Duodenal mucosa (tissue), 2 donors: ENCODE results near the gene ATG4B.
"Not testable (repeated sequence)": the region's sequence is repeated elsewhere in the genome, so short reads cannot be mapped to it uniquely, and the experiment has no call there.

Source experiments
- H3K27ac ChIP-seq: one replicate; pipeline ENCODE4 v1.7.0; 2013; ENCODE audit warnings: low read depth, low read length
- H3K27me3 ChIP-seq, 2 donors: one replicate each; pipeline ENCODE4 v1.7.0; 2013; ENCODE audit warnings: low read length in 2 of 2, control low read depth in 1 of 2; ENCODE audit not compliant: insufficient read depth in 2 of 2, control insufficient read depth in 1 of 2
- H3K36me3 ChIP-seq, 2 donors: one replicate each; pipeline ENCODE4 v1.7.0; 2013; ENCODE audit warnings: low read length in 2 of 2, control low read depth in 1 of 2; ENCODE audit not compliant: insufficient read depth in 2 of 2, control insufficient read depth in 1 of 2
- H3K4me1 ChIP-seq, 2 donors: one replicate each; pipeline ENCODE4 v1.7.0; 2013; ENCODE audit warnings: low read length in 2 of 2, control low read depth in 1 of 2; ENCODE audit not compliant: insufficient read depth in 2 of 2, control insufficient read depth in 1 of 2
- H3K4me3 ChIP-seq, 2 donors: one replicate each; pipeline ENCODE4 v1.7.0; 2013; ENCODE audit warnings: low read length in 2 of 2, low read depth in 1 of 2
- H3K9ac ChIP-seq, 2 donors: one replicate each; pipeline ENCODE4 v1.7.0; 2013; ENCODE audit warnings: low read length in 2 of 2, low read depth in 1 of 2
- H3K9me3 ChIP-seq, 2 donors: one replicate each; pipeline ENCODE4 v1.7.0; 2013; ENCODE audit warnings: low read length in 2 of 2, control low read depth in 1 of 2; ENCODE audit not compliant: control insufficient read depth in 1 of 2

ATG4B gene

GRCh38 chr2:241637018-241637794 lies at the start of gene ATG4B, which contains the start of gene THAP4:
TSS of gene ATG4B (plus strand) at chr2:241637693. CDS start at chr2:241637715, 22 bp downstream.
TSS of gene THAP4 (minus strand) at chr2:241637158. CDS start at chr2:241637017, 141 bp downstream.
- Histone ChIP-seq H3K27me3 (no peaks in the 10 kb centered on the region), H3K9ac (peak within 1 kb of the TSS; percentile 73 to 91), H3K27ac (peak within 1 kb of the TSS; percentile 98), H3K36me3 (peaks cover 15 to 23% of the 10 kb centered on the region in 2 donors), H3K9me3 (no peaks in the 10 kb centered on the region), H3K4me1 (peaks cover 29% of the 10 kb centered on the region in 2 donors), H3K4me3 (peak within 1 kb of the TSS; percentile 81 to 92)

- Histone ChIP-seq H3K36me3 (peaks cover 27 to 71% of the 10 kb centered on the region in 2 donors), H3K9me3 (peaks cover 14 to 15% of the 10 kb centered on the region in 2 donors)
- H3K9ac ChIP-seq, H3K27me3 ChIP-seq, H3K27ac ChIP-seq, H3K4me3 ChIP-seq, H3K4me1 ChIP-seq: not testable (repeated sequence)
These were observed 47.6 kb upstream of the ATG4B start for GRCh38 chr2:241589863-241590262.

- H3K9ac ChIP-seq, H3K27me3 ChIP-seq, H3K27ac ChIP-seq, H3K4me3 ChIP-seq, H3K4me1 ChIP-seq: not testable (repeated sequence)
- peaks cover 14 to 15% of the 10 kb centered on the region in 2 donors for H3K9me3 ChIP-seq
- peaks cover 22 to 71% of the 10 kb centered on the region in 2 donors for H3K36me3 ChIP-seq
These were observed 46.7 kb upstream of the ATG4B start for GRCh38 chr2:241590496-241591455.

- Histone ChIP-seq H3K9me3 (peaks cover 2 to 6% of the 10 kb centered on the region in 2 donors), H3K36me3 (peaks cover 17 to 69% of the 10 kb centered on the region in 2 donors), H3K27me3 (no peaks in the 10 kb centered on the region), H3K27ac (no peak overlapping the region), H3K9ac (no peak overlapping the region), H3K4me1 (no peaks in the 10 kb centered on the region), H3K4me3 (no peak overlapping the region)
These were observed 45.2 kb upstream of the ATG4B start for GRCh38 chr2:241592126-241592845.

- Histone ChIP-seq H3K36me3 (peaks cover 16 to 73% of the 10 kb centered on the region in 2 donors), H3K4me3 (no peak overlapping the region), H3K4me1 (no peaks in the 10 kb centered on the region), H3K9me3 (peaks cover 0 to 2% of the 10 kb centered on the region in 2 donors), H3K27me3 (no peaks in the 10 kb centered on the region), H3K9ac (no peak overlapping the region), H3K27ac (no peak overlapping the region)
These were observed 44.2 kb upstream of the ATG4B start for GRCh38 chr2:241593271-241593670.

GRCh38 chr2:241595600-241596140 lies 41.8 kb upstream of the ATG4B start:
- Histone ChIP-seq H3K36me3 (peaks cover 16 to 75% of the 10 kb centered on the region in 2 donors), H3K4me3 (no peak overlapping the region), H3K9ac (no peak overlapping the region), H3K4me1 (no peaks in the 10 kb centered on the region), H3K27ac (no peak overlapping the region), H3K9me3 (no peaks in the 10 kb centered on the region), H3K27me3 (no peaks in the 10 kb centered on the region)

- no peaks in the 10 kb centered on the region for H3K4me1 ChIP-seq
- no peaks in the 10 kb centered on the region for H3K27me3 ChIP-seq
- peaks cover 17 to 73% of the 10 kb centered on the region in 2 donors for H3K36me3 ChIP-seq
- no peak overlapping the region for H3K4me3 ChIP-seq
- no peaks in the 10 kb centered on the region for H3K9me3 ChIP-seq
- H3K27ac ChIP-seq, result no peak overlapping the region
- no peak overlapping the region for H3K9ac ChIP-seq
These were observed 39.9 kb upstream of the ATG4B start for GRCh38 chr2:241597561-241597960.

GRCh38 chr2:241598061-241598460 lies 39.4 kb upstream of the ATG4B start:
- Histone ChIP-seq H3K9me3 (no peaks in the 10 kb centered on the region), H3K36me3 (peaks cover 19 to 74% of the 10 kb centered on the region in 2 donors), H3K9ac (no peak overlapping the region), H3K27ac (no peak overlapping the region), H3K4me1 (no peaks in the 10 kb centered on the region), H3K27me3 (no peaks in the 10 kb centered on the region), H3K4me3 (no peak overlapping the region)

- Histone ChIP-seq H3K27me3 (no peaks in the 10 kb centered on the region), H3K36me3 (peaks cover 19 to 71% of the 10 kb centered on the region in 2 donors), H3K9ac (no peak overlapping the region), H3K9me3 (no peaks in the 10 kb centered on the region), H3K4me3 (no peak overlapping the region), H3K27ac (no peak overlapping the region), H3K4me1 (no peaks in the 10 kb centered on the region)
These were observed 39.0 kb upstream of the ATG4B start for GRCh38 chr2:241598487-241598886.
